HCT116 (cell line): ENCODE results near the gene MAPK1. TPM values are rescaled to one million over a fixed set of nuclear protein-coding genes. Genes with fewer than 3 reads are reported as not detected.

Source experiments
- ATAC-seq: fragments of 200-7000 bp; cut with Tn5 transposase; 2 replicates; pipeline ENCODE4 v1.9.1; 2020; ENCODE audit warnings: mild to moderate bottlenecking, moderate library complexity
- BruUV-seq: library from RNA; stranded (reverse); fragments of 400-500 nt; replicated peaks from 2 replicates; lab custom pipeline; 2021; lab: Mats Ljungman, UMichigan
- CTCF ChIA-PET: fragments of 300-600 bp; sonication (Branson Sonifier 250); formaldehyde crosslinking; loops from one replicate; lab custom pipeline; 2021; ENCODE audit warnings: antibody characterized with exemption; lab: Charles Lee
- POLR2A ChIA-PET: fragments of 300-600, 350-600 bp; sonication (Branson Sonifier 250); formaldehyde crosslinking; loops from one replicate; lab custom pipeline; 2021; ENCODE audit warnings: antibody characterized with exemption; lab: Charles Lee
- RAD21 ChIA-PET, 2 experiments: fragments of 300-600 bp; sonication (Branson Sonifier 250); formaldehyde crosslinking; loops; one replicate each; lab custom pipeline; 2023; ENCODE audit warnings: low total read pairs in 2 of 2; ENCODE audit not compliant: uncharacterized antibody in 2 of 2, unreplicated experiment in 2 of 2, low non-redundant PET in 1 of 2; lab: Charles Lee
- DNase-seq: peaks from one replicate; pipeline ENCODE4 v3.0.0-alpha.2; 2010; ENCODE audit warnings: low read depth, low spot score
- H2AFZ ChIP-seq: fragments of 200-600 bp; shearing (Covaris generic), sonication (generic); 2 replicates; pipeline ENCODE4 v1.6.1; 2017; ENCODE audit warnings: low read depth, mixed run types, mixed read lengths, antibody characterized with exemption, low read length; ENCODE audit not compliant: poor library complexity, severe bottlenecking
- H3K27ac ChIP-seq: 2 replicates; pipeline ENCODE4 v1.5.1; 2012; ENCODE audit warnings: low read depth, low read length
- H3K27me3 ChIP-seq: fragments of 200-600 bp; sonication (generic); 2 replicates; pipeline ENCODE4 v1.6.1; 2016; ENCODE audit warnings: mixed run types, low read length, mixed read lengths; ENCODE audit not compliant: insufficient read depth
- H3K36me3 ChIP-seq, 2 experiments: fragments of 200-500 bp in 1 of 2; fragments of 200-600 bp in 1 of 2; sonication (Bioruptor generic) in 1 of 2; sonication (generic) in 1 of 2; 2 replicates each; pipeline versions ENCODE4 v1.5.1 to v1.6.1; 2014 to 2016; ENCODE audit warnings: low read length in 2 of 2, inconsistent platforms in 1 of 2, mixed read lengths in 1 of 2, mixed run types in 1 of 2; ENCODE audit not compliant: insufficient read depth in 2 of 2, control insufficient read depth in 1 of 2
- H3K4me1 ChIP-seq, 2 experiments: fragments of 200-600 bp in 1 of 2; sonication (generic) in 1 of 2; 2 replicates each; pipeline versions ENCODE4 v1.5.1 to v1.6.1; 2012 to 2017; ENCODE audit warnings: low read length in 2 of 2, inconsistent platforms in 1 of 2, mild to moderate bottlenecking in 1 of 2, mixed read lengths in 1 of 2, mixed run types in 1 of 2, moderate library complexity in 1 of 2; ENCODE audit not compliant: insufficient read depth in 2 of 2, control insufficient read depth in 1 of 2
- H3K4me2 ChIP-seq: fragments of 200-600 bp; sonication (generic); 2 replicates; pipeline ENCODE4 v1.6.1; 2017; ENCODE audit warnings: mixed run types, low read length, mixed read lengths
- H3K4me3 ChIP-seq, 2 experiments: fragments of 200-600 bp in 1 of 2; sonication (generic) in 1 of 2; replicated peaks in 1 of 2; 2 replicates each; pipeline ENCODE4 v1.5.1; 2011 to 2016; ENCODE audit warnings: low read length in 2 of 2, control low read depth in 1 of 2, low read depth in 1 of 2, mild to moderate bottlenecking in 1 of 2, mixed read lengths in 1 of 2, mixed run types in 1 of 2
- H3K79me2 ChIP-seq: fragments of 200-600 bp; sonication (generic); 2 replicates; pipeline ENCODE4 v1.6.1; 2017; ENCODE audit warnings: mild to moderate bottlenecking, mixed run types, low read length, moderate library complexity, mixed read lengths; ENCODE audit not compliant: insufficient read depth
- H3K9ac ChIP-seq: fragments of 200-600 bp; sonication (generic); 2 replicates; pipeline ENCODE4 v1.6.1; 2016; ENCODE audit warnings: low read length, mixed read lengths
- H3K9me2 ChIP-seq: fragments of 200-600 bp; sonication (generic), shearing (Covaris generic); 2 replicates; pipeline ENCODE4 v1.6.1; 2017; ENCODE audit warnings: mixed run types, mild to moderate bottlenecking, moderate library complexity; ENCODE audit not compliant: insufficient read depth
- H3K9me3 ChIP-seq, 2 experiments: fragments of 200-500 bp in 1 of 2; fragments of 200-600 bp in 1 of 2; sonication (Bioruptor generic) in 1 of 2; sonication (generic) in 1 of 2; 2 replicates each; pipeline ENCODE4 v1.6.1; 2014 to 2017; ENCODE audit warnings: low read length in 2 of 2, mixed read lengths in 2 of 2, inconsistent platforms in 1 of 2, low read depth in 1 of 2, mild to moderate bottlenecking in 1 of 2, mixed run types in 1 of 2, moderate library complexity in 1 of 2; ENCODE audit not compliant: control insufficient read depth in 1 of 2, insufficient read depth in 1 of 2
- H4K20me1 ChIP-seq: fragments of 200-600 bp; sonication (generic), shearing (Covaris generic); 2 replicates; pipeline ENCODE4 v1.6.1; 2017; ENCODE audit warnings: mixed run types, mild to moderate bottlenecking, moderate library complexity; ENCODE audit not compliant: insufficient read depth
- ATF3 ChIP-seq: IDR thresholded peaks from 2 replicates; pipeline ENCODE4 v1.6.1; 2012
- CEBPB ChIP-seq: IDR thresholded peaks from 2 replicates; pipeline ENCODE4 v1.6.1; 2012; ENCODE audit warnings: low read depth
- EGR1 ChIP-seq: IDR thresholded peaks from 2 replicates; pipeline ENCODE4 v1.6.1; 2012; ENCODE audit warnings: low read depth
- ELF1 ChIP-seq: IDR thresholded peaks from 2 replicates; pipeline ENCODE4 v1.6.1; 2012; ENCODE audit warnings: low read depth, borderline replicate concordance
- EZH2phosphoT487 ChIP-seq: fragments of 200-600 bp; IDR thresholded peaks from 2 replicates; pipeline ENCODE4 v1.6.1; 2018; ENCODE audit warnings: antibody characterized with exemption, borderline replicate concordance
- MAX ChIP-seq: IDR thresholded peaks from 2 replicates; pipeline ENCODE4 v1.6.1; 2012
- POLR2AphosphoS5 ChIP-seq: IDR thresholded peaks from 2 replicates; pipeline ENCODE4 v1.6.1; 2011; ENCODE audit warnings: mild to moderate bottlenecking, low read depth, low read length, moderate library complexity
- SRF ChIP-seq: IDR thresholded peaks from 2 replicates; pipeline ENCODE4 v1.6.1; 2012; ENCODE audit warnings: low read depth
- YY1 ChIP-seq: IDR thresholded peaks from 2 replicates; pipeline ENCODE4 v1.6.1; 2011; ENCODE audit warnings: low read length, low read depth, moderate library complexity, mild to moderate bottlenecking; ENCODE audit not compliant: insufficient replicate concordance; ENCODE audit errors: extremely low read depth
- ZBTB33 ChIP-seq: IDR thresholded peaks from 2 replicates; pipeline ENCODE4 v1.6.1; 2011; ENCODE audit warnings: mild to moderate bottlenecking, low read length, moderate library complexity; ENCODE audit not compliant: insufficient replicate concordance; ENCODE audit errors: extremely low read depth
- intact Hi-C: fragments of 100-400 bp; cut with micrococcal nuclease; formaldehyde crosslinking; loops from 2 replicates; pipeline ENCODE4 v1.10.0; 2022
- total RNA-seq: library from RNA; stranded (reverse); gene quantifications from one replicate; pipeline ENCODE4 v1.2.1, GENCODE V29; 2021; ENCODE audit not compliant: unreplicated experiment

The MAPK1 gene
- total RNA-seq, 1 experiment from 2014 or later = 137 TPM

- intact Hi-C loops = no loop called here
- POLR2A ChIA-PET = no interaction called here
Observed at GRCh38 chr22:21755851-21756284, 111.6 kb downstream of the MAPK1 start.

More at GRCh38 chr22:21755851-21756284, 111.6 kb downstream of the MAPK1 start:
- Histone ChIP-seq H3K4me3 (no peak overlapping the region), H3K27ac (no peak overlapping the region), H3K4me1 (no peaks in the 10 kb centered on the region), H4K20me1 (no peaks in the 10 kb centered on the region), H3K9me3 (no peaks in the 10 kb centered on the region), H3K9me2 (no peaks in the 10 kb centered on the region), H3K79me2 (no peaks in the 10 kb centered on the region), H3K9ac (no peak overlapping the region), H3K4me2 (no peak overlapping the region), H3K27me3 (no peaks in the 10 kb centered on the region), H2AFZ (no peak overlapping the region), H3K36me3 (peaks cover 3 to 4% of the 10 kb centered on the region in 2 experiments; a peak in 2 of 4 replicates)
- TF ChIP-seq ELF1 (no peak), CEBPB (no peak), ATF3 (no peak), EGR1 (no peak), ZBTB33 (no peak), MAX (no peak), POLR2AphosphoS5 (no peak), YY1 (no peak), SRF (no peak), EZH2phosphoT487 (no peak)
- ChIA-PET RAD21 (no interaction called here), CTCF (no interaction called here)
- BruUV-seq = no TSS peak
- no peak for ATAC-seq
- no peak for DNase-seq
